CD4-positive, alpha-beta memory T cell (primary cell): ENCODE results near the gene COG2. TPM values are rescaled to one million over a fixed set of nuclear protein-coding genes. Genes with fewer than 3 reads are reported as not detected.

Experiments
- CTCF ChIA-PET: fragments of 350-600 bp; sonication (Branson Sonifier 250); formaldehyde crosslinking; loops from one replicate; lab custom pipeline; 2021; ENCODE audit warnings: inconsistent platforms; ENCODE audit not compliant: partially characterized antibody; lab: Charles Lee
- POLR2A ChIA-PET: fragments of 350-600 bp; sonication (Branson Sonifier 250); formaldehyde crosslinking; loops from one replicate; lab custom pipeline; 2021; ENCODE audit not compliant: partially characterized antibody; lab: Charles Lee
- DNase-seq, 5 donors: peaks; one replicate each; pipeline versions ENCODE4 v3.0.0 to v3.0.0-alpha.2; 2020 to 2022; ENCODE audit warnings: mixed read lengths in 1 of 5
- H3K27ac ChIP-seq: one replicate; pipeline ENCODE4 v1.7.0; 2013; ENCODE audit warnings: low read depth, low read length
- H3K27me3 ChIP-seq: 2 replicates; pipeline ENCODE4 v1.7.0; 2013; ENCODE audit warnings: mild to moderate bottlenecking, low read length, moderate library complexity; ENCODE audit not compliant: insufficient read depth
- H3K36me3 ChIP-seq: 2 replicates; pipeline ENCODE4 v1.7.0; 2013; ENCODE audit warnings: mild to moderate bottlenecking, low read length, moderate library complexity; ENCODE audit not compliant: insufficient read depth
- H3K4me1 ChIP-seq: 2 replicates; pipeline ENCODE4 v1.7.0; 2013; ENCODE audit warnings: mild to moderate bottlenecking, low read length, moderate library complexity; ENCODE audit not compliant: insufficient read depth
- H3K4me3 ChIP-seq, 2 donors: one replicate each; pipeline ENCODE4 v1.7.0; 2013; ENCODE audit warnings: low read length in 2 of 2, mild to moderate bottlenecking in 1 of 2
- H3K9me3 ChIP-seq, 2 donors: one replicate each; pipeline ENCODE4 v1.7.0; 2013; ENCODE audit warnings: low read length in 2 of 2, control low read depth in 1 of 2; ENCODE audit not compliant: control insufficient read depth in 1 of 2
- H3K27ac Mint-ChIP-seq, 7 donors: one replicate each; pipeline ENCODE4 v1.8.0; 2020 to 2021; ENCODE audit warnings: mixed read lengths in 7 of 7, mild to moderate bottlenecking in 6 of 7, inconsistent platforms in 3 of 7, moderate library complexity in 3 of 7
- H3K27me3 Mint-ChIP-seq, 2 donors: one replicate each; pipeline ENCODE4 v1.8.0; 2020 to 2021; ENCODE audit warnings: mixed read lengths in 2 of 2
- H3K36me3 Mint-ChIP-seq, 2 donors: one replicate each; pipeline ENCODE4 v1.8.0; 2020 to 2021; ENCODE audit warnings: mixed read lengths in 2 of 2, inconsistent platforms in 1 of 2, mild to moderate bottlenecking in 1 of 2
- H3K4me1 Mint-ChIP-seq, 4 donors: one replicate each; pipeline ENCODE4 v1.8.0; 2020 to 2021; ENCODE audit warnings: mixed read lengths in 4 of 4, mild to moderate bottlenecking in 1 of 4
- H3K4me3 Mint-ChIP-seq, 8 donors: one replicate each; pipeline ENCODE4 v1.8.0; 2020 to 2021; ENCODE audit warnings: mixed read lengths in 8 of 8, mild to moderate bottlenecking in 7 of 8, moderate library complexity in 6 of 8, inconsistent platforms in 3 of 8
- H3K9me3 Mint-ChIP-seq, 8 donors: one replicate each; pipeline ENCODE4 v1.8.0; 2020 to 2021; ENCODE audit warnings: mixed read lengths in 8 of 8, mild to moderate bottlenecking in 5 of 8, inconsistent platforms in 3 of 8, moderate library complexity in 1 of 8
- intact Hi-C: fragments of 100-400 bp; cut with micrococcal nuclease; formaldehyde crosslinking; loops from one replicate; pipeline ENCODE4 v1.15.1; 2023
- polyA plus RNA-seq, 2 donors: library from polyadenylated mRNA; unstranded; fragments of 300-500 nt; fragmentation: Illumina TruSeq; gene quantifications; one replicate each; pipeline ENCODE4 v1.2.3, GENCODE V29; 2021
- total RNA-seq, 2 experiments: library from RNA; stranded (reverse); gene quantifications; one replicate each; pipeline ENCODE4 v1.2.3, GENCODE V29; 2021

The COG2 gene
- total and polyA plus RNA-seq, 4 experiments from 2014 or later: 28.8 to 44.6 (median 36.1) TPM

DNA sequence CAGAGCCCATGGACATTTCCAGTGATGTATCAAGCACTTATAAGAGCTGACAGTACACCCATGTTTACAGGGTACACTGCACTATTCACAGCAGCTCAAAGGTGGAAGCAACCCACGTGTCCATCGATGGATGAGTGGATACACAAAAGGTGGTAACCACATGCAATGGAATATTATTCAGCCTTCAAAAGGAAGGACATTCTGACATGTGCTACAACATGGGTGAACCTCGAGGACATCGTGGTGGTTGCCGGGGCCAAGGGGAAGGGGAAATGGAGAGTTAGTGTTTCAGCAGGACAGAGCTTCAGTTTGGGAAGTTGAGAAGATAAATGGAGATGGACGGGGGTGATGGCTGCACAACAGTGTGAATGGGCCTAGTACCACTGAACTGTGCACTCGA, 62.5 kb downstream of the COG2 start:
- Histone ChIP-seq H3K27ac (no peak overlapping the region), H3K4me3 (no peak overlapping the region), H3K9me3 (no peaks in the 10 kb centered on the region), H3K27me3 (no peaks in the 10 kb centered on the region), H3K4me1 (no peaks in the 10 kb centered on the region), H3K36me3 (no peaks in the 10 kb centered on the region)
- POLR2A ChIA-PET: no interaction called here
- no peak overlapping the region for H3K4me3 Mint-ChIP-seq
- CTCF ChIA-PET: no interaction called here
- H3K36me3 Mint-ChIP-seq: no peaks in the 10 kb centered on the region
- H3K9me3 Mint-ChIP-seq: no peaks in the 10 kb centered on the region
- intact Hi-C loops: no loop called here
- H3K27me3 Mint-ChIP-seq: peaks cover 3 to 5% of the 10 kb centered on the region in 2 donors
- no peak for DNase-seq
- no peak overlapping the region for H3K27ac Mint-ChIP-seq
- H3K4me1 Mint-ChIP-seq: peaks cover 0 to 6% (median 0%) of the 10 kb centered on the region in 4 donors

DNA sequence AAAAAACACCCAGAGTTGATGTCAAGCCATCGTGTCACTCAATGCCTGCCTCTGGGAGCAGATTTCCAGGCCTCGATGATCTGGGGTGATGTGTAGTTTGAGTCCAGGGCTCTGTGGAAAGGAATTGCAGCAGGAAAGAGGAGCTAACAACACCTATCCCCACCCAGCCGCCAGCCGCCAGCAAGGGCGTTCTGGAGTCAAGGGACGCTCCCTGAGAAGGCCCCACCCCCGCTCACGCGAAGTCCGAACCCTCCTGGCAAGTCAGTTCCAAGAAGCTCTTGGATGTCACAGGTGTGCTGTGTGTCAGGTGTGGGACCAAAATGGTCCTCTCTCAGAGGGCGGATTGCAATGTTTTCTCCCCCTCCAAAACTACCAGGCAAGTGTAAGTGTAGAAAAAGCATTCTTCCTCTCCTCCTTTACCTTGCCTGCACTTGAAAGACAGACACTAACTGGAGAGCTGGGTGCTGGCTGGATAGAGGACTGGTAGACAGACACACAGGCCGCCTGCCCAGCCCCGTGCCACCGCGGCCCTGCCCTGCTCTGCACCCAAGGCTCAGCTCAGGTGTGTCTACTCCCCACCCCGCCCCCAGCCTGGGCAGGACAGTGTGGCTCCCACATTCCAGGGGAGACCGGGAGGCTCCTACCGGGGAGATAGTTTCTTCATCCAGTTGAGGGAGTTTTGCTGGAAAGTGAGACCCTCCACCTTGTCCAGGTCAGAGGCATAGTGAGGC, 63.2 kb downstream of the COG2 start:
- peaks cover 3 to 5% of the 10 kb centered on the region in 2 donors for H3K27me3 Mint-ChIP-seq
- POLR2A ChIA-PET: no interaction called here
- CTCF ChIA-PET: no interaction called here

DNA sequence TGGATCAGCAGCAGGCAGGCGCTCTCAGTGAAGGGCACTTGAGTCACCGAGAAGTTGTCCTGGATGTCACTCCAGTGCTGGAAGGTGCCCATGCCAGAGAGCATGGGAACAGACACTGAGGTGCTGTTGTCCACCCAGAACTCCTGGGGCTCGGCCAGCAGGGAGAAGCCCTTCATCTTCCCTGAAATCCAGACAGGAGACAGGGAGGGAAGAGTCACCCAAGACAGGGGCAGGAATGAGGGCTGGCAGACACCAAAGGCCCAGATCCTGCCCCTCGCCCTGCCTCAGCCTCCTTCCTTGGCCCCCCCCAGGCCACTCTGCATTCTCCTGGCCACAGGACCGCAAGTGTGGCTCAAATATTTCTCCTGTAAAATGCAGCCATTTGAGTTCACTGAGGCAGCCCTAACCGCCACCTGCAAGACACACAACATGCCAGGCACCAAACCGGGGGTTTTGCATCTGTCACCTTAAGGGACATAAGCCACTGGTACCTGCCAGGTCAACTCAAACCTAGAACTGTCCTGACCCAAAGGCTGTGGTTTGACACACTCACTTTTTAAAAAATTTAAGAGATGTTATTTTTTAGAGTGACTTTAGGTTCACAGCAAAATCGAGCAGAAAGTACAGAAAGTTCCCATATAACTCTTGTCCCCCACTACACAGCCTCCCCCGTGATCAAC, 63.9 kb downstream of the COG2 start:
- CTCF ChIA-PET: no interaction called here
- intact Hi-C loops: no loop called here

More for the DNA sequence above, 63.2 kb downstream of the COG2 start:
- H3K4me3 Mint-ChIP-seq: no peak overlapping the region
- H3K27ac Mint-ChIP-seq: no peak overlapping the region
- intact Hi-C loops: no loop called here
- H3K27me3 ChIP-seq: no peaks in the 10 kb centered on the region
- H3K4me1 ChIP-seq: no peaks in the 10 kb centered on the region
- H3K4me3 ChIP-seq: no peak overlapping the region
- no peaks in the 10 kb centered on the region for H3K36me3 Mint-ChIP-seq
- H3K36me3 ChIP-seq: no peaks in the 10 kb centered on the region
- DNase-seq: no peak
- no peaks in the 10 kb centered on the region for H3K9me3 Mint-ChIP-seq
- no peaks in the 10 kb centered on the region for H3K9me3 ChIP-seq
- no peak overlapping the region for H3K27ac ChIP-seq
- H3K4me1 Mint-ChIP-seq: peaks cover 0 to 6% (median 0%) of the 10 kb centered on the region in 4 donors

DNA sequence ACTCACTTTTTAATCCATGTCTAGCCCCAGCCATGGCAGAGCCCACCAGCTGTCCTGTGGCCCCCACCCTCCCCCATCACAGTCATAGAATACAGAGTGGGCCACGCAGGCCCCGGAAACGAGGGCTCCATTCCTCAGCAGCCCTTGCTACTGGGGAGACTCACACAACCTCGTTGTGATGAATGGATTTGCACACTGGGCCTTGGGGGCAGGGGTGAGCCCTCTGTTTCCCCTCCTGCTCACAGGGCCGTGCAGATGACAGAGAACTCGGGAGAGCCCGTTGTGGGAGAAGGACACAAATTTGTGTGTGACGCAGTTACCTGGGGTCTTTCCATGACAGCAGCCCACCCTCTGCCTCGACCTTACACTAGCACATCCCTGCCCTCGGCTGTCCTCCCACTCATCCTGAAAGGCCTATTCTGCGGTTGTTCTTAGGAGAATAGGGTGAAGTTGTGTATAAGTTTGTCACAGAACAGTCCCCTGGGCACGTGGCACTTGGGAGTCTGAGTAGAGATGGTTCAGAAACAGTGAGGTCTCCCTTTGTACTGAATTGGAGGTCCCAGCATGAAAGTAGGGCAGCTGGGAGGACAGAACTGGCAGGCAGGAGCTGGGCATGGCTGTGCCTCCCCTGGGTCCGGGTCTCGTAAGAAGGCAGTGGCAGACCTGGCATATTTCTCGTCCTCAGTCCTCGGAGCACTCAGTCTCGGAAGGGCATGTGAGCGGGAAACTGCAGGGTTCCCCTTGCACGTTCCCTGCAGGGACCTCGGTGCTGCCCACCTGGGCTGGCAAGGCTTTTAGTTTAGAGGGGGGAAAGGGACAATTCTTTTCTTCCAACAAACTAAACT, 64.8 kb downstream of the COG2 start:
- POLR2A ChIA-PET: no interaction called here
- Histone ChIP-seq H3K27me3 (no peaks in the 10 kb centered on the region), H3K36me3 (no peaks in the 10 kb centered on the region), H3K27ac (no peak overlapping the region), H3K9me3 (no peaks in the 10 kb centered on the region), H3K4me3 (no peak overlapping the region), H3K4me1 (no peaks in the 10 kb centered on the region)
- no peak overlapping the region for H3K27ac Mint-ChIP-seq
- H3K9me3 Mint-ChIP-seq: no peaks in the 10 kb centered on the region
- H3K36me3 Mint-ChIP-seq: no peaks in the 10 kb centered on the region
- peaks cover 5 to 7% of the 10 kb centered on the region in 2 donors for H3K27me3 Mint-ChIP-seq
- DNase-seq: no peak
- intact Hi-C loops: no loop called here
- CTCF ChIA-PET: no interaction called here
- peaks cover 0 to 6% (median 0%) of the 10 kb centered on the region in 4 donors for H3K4me1 Mint-ChIP-seq
- no peak overlapping the region for H3K4me3 Mint-ChIP-seq

More for the DNA sequence above, 63.9 kb downstream of the COG2 start:
- Mint-ChIP-seq H3K4me1 (peaks cover 0 to 6% (median 0%) of the 10 kb centered on the region in 4 donors), H3K36me3 (no peaks in the 10 kb centered on the region), H3K27me3 (peaks cover 5 to 7% of the 10 kb centered on the region in 2 donors), H3K9me3 (no peaks in the 10 kb centered on the region), H3K4me3 (no peak overlapping the region), H3K27ac (no peak overlapping the region)
- Histone ChIP-seq H3K27ac (no peak overlapping the region), H3K9me3 (no peaks in the 10 kb centered on the region), H3K4me1 (no peaks in the 10 kb centered on the region), H3K4me3 (no peak overlapping the region), H3K36me3 (no peaks in the 10 kb centered on the region), H3K27me3 (no peaks in the 10 kb centered on the region)
- POLR2A ChIA-PET: no interaction called here
- DNase-seq: no peak

DNA sequence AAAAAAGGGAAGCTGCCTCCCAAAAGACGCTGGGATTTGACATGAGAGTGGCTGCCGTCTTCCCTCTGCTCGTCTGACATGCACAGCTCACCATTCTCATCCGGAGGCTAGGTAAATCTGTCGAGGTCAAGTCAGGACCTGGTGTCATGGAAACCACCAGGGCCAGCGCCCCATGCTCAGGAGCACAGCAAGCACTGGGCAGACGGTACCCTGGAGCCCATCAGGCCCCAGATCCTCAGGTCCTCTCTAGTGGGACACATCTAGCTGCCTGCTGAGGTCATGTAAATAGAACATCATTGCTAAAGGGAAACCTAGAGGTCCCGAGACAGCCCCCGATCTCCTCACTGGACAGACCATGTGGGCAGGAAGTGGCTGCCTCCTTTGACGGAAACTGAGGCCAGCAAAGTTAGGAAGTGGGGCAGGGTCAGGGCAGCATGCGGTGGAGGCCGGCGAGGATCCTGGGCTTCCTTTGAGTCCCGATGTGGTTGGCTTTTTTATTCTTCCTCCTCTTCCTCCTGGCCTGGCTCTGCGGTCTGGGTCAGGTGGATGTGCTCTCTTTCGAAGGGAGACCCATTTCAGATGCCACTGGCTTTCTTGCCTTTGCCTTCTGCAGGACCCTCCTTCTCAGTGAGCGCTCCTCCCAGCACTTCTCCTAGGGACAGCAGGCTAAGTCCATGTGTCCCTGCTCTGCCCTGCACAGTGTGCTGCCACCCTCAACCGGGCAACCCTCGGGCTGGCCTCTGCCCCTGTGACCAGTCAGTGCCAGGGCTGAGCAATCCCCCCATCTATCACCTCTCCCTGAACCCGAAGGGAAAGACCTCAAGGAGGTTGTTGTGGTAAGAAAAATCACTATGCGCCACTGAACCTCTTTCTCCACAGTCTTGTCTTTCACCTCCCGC, 65.7 kb downstream of the COG2 start:
- H3K4me3 Mint-ChIP-seq: no peak overlapping the region
- H3K27me3 Mint-ChIP-seq: peaks cover 5 to 9% of the 10 kb centered on the region in 2 donors
- H3K9me3 Mint-ChIP-seq: no peaks in the 10 kb centered on the region
- no peaks in the 10 kb centered on the region for H3K36me3 Mint-ChIP-seq
- no peaks in the 10 kb centered on the region for H3K4me1 ChIP-seq
- DNase-seq: no peak
- no peaks in the 10 kb centered on the region for H3K36me3 ChIP-seq
- CTCF ChIA-PET: no interaction called here
- POLR2A ChIA-PET: no interaction called here
- H3K4me1 Mint-ChIP-seq: peaks cover 0 to 6% (median 0%) of the 10 kb centered on the region in 4 donors
- no peaks in the 10 kb centered on the region for H3K27me3 ChIP-seq
- no peaks in the 10 kb centered on the region for H3K9me3 ChIP-seq
- intact Hi-C loops: no loop called here
- H3K27ac ChIP-seq: no peak overlapping the region
- H3K27ac Mint-ChIP-seq: peak overlapping the region in 1 of 7 donors; percentile 12
- no peak overlapping the region for H3K4me3 ChIP-seq

DNA sequence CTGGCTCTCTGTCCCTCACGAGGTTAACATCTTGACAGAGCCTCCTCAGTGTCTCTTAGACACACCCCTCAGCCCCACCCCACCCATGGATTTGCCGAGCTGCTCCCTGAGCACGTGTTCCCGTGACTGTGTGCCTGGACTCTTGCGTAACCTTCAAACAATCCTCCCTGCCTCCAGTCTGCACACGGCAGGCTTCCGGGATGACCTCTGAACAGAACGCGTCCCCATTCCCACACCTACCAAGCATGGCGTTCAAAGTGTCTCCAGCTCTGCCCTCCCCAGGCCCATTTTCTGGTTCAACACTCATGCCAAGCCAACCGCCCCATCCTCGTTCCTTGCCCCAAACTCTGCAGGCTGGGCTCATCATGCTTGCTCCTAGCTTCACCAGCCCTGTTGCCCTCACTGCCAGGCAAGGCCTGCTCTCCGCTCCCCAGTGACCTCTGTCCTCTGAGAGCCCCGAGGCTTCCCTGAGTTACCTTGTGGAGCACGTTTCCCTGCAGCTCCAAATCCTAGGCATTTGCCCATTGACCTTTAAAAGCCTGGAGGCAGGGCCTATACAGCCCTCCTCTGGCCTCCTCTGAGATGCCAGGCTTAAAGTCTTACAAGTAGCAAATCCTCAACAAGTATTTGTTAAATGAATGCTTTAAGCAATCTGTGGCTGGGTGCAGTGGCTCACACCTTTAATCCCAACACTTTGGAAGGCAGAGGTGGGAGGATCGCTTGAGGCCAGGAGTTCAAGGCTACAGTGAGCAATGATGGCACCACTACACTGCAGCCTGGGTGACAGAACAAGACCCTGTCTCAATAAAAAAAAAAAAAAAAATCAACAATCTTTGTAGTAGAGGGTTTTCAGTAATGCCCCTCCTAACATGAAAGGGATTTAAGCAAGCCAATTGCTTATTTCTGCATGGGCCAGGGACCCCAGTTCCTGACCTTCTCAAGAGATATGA, 66.6 kb downstream of the COG2 start:
- CTCF ChIA-PET: interaction anchor here (1.5 kb wide), 1 partner anchor 15 kb away, joined by 3 read pairs; no protein-coding TSS in a partner anchor
- POLR2A ChIA-PET: no interaction called here
- intact Hi-C loops: no loop called here

More for the DNA sequence above, 66.6 kb downstream of the COG2 start:
- Histone ChIP-seq H3K27ac (no peak overlapping the region), H3K4me1 (no peaks in the 10 kb centered on the region), H3K9me3 (no peaks in the 10 kb centered on the region), H3K36me3 (no peaks in the 10 kb centered on the region), H3K4me3 (no peak overlapping the region), H3K27me3 (no peaks in the 10 kb centered on the region)
- peak overlapping the region in 1 of 7 donors; percentile 72 for H3K27ac Mint-ChIP-seq
- peaks cover 0 to 6% (median 0%) of the 10 kb centered on the region in 4 donors for H3K4me1 Mint-ChIP-seq
- H3K9me3 Mint-ChIP-seq: no peaks in the 10 kb centered on the region
- H3K27me3 Mint-ChIP-seq: peaks cover 5 to 15% of the 10 kb centered on the region in 2 donors
- DNase-seq: no peak
- no peaks in the 10 kb centered on the region for H3K36me3 Mint-ChIP-seq
- no peak overlapping the region for H3K4me3 Mint-ChIP-seq
